HG03342 (cell line): ENCODE data around the gene RFX2.
"Not testable (repeated sequence)": the region's sequence is repeated elsewhere in the genome, so short reads cannot be mapped to it uniquely, and the experiment has no call there.

ENCODE experiments used
- ATAC-seq: cut with Tn5 transposase; IDR thresholded peaks from one replicate; pipeline ENCODE4 v1.9.1; 2021; ENCODE audit warnings: mild to moderate bottlenecking, moderate library complexity; ENCODE audit not compliant: unreplicated experiment

RFX2 gene

GRCh38 chr19:6076675-6077463 lies 33.4 kb downstream of the RFX2 start:
- ATAC-seq = no peak

GRCh38 chr19:6076291-6076665 lies 34.0 kb downstream of the RFX2 start:
- no peak for ATAC-seq

- no peak for ATAC-seq
Observed at GRCh38 chr19:6074709-6075403, 35.4 kb downstream of the RFX2 start.

GRCh38 chr19:6073858-6074708 lies 36.2 kb downstream of the RFX2 start:
- no peak for ATAC-seq

- ATAC-seq = not testable (repeated sequence)
Observed at GRCh38 chr19:6073233-6073632, 37.1 kb downstream of the RFX2 start.

GRCh38 chr19:6071875-6072274 lies 38.4 kb downstream of the RFX2 start:
- no peak for ATAC-seq

GRCh38 chr19:6070720-6071485 lies 39.4 kb downstream of the RFX2 start:
- ATAC-seq = no peak

GRCh38 chr19:6070207-6070681 lies 40.1 kb downstream of the RFX2 start:
- no peak for ATAC-seq

GRCh38 chr19:6069268-6069791 lies 41.0 kb downstream of the RFX2 start:
- no peak for ATAC-seq

GRCh38 chr19:6068711-6069110 lies 41.6 kb downstream of the RFX2 start:
- ATAC-seq = no peak

- no peak for ATAC-seq
Observed at GRCh38 chr19:6067975-6068374, 42.3 kb downstream of the RFX2 start.

GRCh38 chr19:6066661-6067646 lies 43.3 kb downstream of the RFX2 start:
- no peak for ATAC-seq

GRCh38 chr19:6065685-6066374 lies 44.5 kb downstream of the RFX2 start:
- no peak for ATAC-seq

GRCh38 chr19:6064336-6065073 lies 45.8 kb downstream of the RFX2 start:
- ATAC-seq = no peak

GRCh38 chr19:6063576-6064335 lies 46.5 kb downstream of the RFX2 start:
- ATAC-seq = no peak

- ATAC-seq = no peak
Observed at GRCh38 chr19:6062961-6063575, 47.2 kb downstream of the RFX2 start.

- no peak for ATAC-seq
Observed at GRCh38 chr19:6062274-6062673, 48.0 kb downstream of the RFX2 start.
